Transverse colon (tissue), 4 donors: ENCODE measurements around the gene TERB1.

Experiments used
- EP300 ChIP-seq: sonication (generic); formaldehyde crosslinking; IDR thresholded peaks from one replicate; pipeline ENCODE4 v1.6.1; 2017; ENCODE audit warnings: antibody characterized with exemption, low read depth
- POLR2A ChIP-seq: fragments of 450-650 bp; IDR thresholded peaks from one replicate; pipeline ENCODE4 v1.6.1; 2016; ENCODE audit warnings: antibody characterized with exemption, mild to moderate bottlenecking, moderate library complexity
- POLR2AphosphoS5 ChIP-seq, 3 donors: sonication (generic); formaldehyde crosslinking; IDR thresholded peaks; one replicate each; pipeline ENCODE4 v1.6.1; 2016; ENCODE audit warnings: antibody characterized with exemption in 3 of 3
- TF ChIP-seq, protein P1 (sequence below), 5 experiments: fragments of 200-600 bp in 3 of 5; fragments of 450-650 bp in 2 of 5; sonication (generic) in 3 of 5; IDR thresholded peaks; 1 replicate in 2 of 5; 2 replicates in 3 of 5; pipeline ENCODE4 v1.5.1; 2016 to 2017; ENCODE audit warnings: antibody characterized with exemption in 5 of 5, inconsistent platforms in 3 of 5, mild to moderate bottlenecking in 2 of 5, moderate library complexity in 1 of 5

DNA sequence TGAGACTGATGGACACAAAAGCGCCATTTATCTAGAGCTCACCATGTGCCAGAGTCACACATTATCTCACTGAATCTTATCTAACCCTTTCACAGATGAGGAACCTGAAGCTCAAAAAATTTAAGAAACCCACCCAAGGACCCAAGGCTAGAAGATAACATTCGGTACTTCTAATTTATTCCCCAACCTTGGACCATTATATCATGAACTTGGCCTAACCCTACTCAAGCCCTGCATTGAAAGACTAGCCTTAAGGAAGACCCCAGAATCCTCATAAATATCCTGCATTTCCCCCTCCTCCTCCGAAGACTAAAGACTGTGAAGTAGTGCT, 49.4 kb downstream of the TERB1 start:
- TF ChIP-seq, protein P1, sequence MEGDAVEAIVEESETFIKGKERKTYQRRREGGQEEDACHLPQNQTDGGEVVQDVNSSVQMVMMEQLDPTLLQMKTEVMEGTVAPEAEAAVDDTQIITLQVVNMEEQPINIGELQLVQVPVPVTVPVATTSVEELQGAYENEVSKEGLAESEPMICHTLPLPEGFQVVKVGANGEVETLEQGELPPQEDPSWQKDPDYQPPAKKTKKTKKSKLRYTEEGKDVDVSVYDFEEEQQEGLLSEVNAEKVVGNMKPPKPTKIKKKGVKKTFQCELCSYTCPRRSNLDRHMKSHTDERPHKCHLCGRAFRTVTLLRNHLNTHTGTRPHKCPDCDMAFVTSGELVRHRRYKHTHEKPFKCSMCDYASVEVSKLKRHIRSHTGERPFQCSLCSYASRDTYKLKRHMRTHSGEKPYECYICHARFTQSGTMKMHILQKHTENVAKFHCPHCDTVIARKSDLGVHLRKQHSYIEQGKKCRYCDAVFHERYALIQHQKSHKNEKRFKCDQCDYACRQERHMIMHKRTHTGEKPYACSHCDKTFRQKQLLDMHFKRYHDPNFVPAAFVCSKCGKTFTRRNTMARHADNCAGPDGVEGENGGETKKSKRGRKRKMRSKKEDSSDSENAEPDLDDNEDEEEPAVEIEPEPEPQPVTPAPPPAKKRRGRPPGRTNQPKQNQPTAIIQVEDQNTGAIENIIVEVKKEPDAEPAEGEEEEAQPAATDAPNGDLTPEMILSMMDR (IDR thresholded peaks at IDR 0.05), result no peak
- TF ChIP-seq POLR2A (no peak), EP300 (no peak), POLR2AphosphoS5 (IDR thresholded peaks at IDR 0.05) (no peak)
